ENCODE data around the gene SETD6.

GRCh38 chr16:58481226-58481869, 34.0 kb upstream of the SETD6 start:
- TF ChIP-seq, protein P1, sequence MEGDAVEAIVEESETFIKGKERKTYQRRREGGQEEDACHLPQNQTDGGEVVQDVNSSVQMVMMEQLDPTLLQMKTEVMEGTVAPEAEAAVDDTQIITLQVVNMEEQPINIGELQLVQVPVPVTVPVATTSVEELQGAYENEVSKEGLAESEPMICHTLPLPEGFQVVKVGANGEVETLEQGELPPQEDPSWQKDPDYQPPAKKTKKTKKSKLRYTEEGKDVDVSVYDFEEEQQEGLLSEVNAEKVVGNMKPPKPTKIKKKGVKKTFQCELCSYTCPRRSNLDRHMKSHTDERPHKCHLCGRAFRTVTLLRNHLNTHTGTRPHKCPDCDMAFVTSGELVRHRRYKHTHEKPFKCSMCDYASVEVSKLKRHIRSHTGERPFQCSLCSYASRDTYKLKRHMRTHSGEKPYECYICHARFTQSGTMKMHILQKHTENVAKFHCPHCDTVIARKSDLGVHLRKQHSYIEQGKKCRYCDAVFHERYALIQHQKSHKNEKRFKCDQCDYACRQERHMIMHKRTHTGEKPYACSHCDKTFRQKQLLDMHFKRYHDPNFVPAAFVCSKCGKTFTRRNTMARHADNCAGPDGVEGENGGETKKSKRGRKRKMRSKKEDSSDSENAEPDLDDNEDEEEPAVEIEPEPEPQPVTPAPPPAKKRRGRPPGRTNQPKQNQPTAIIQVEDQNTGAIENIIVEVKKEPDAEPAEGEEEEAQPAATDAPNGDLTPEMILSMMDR (IDR thresholded peaks at IDR 0.05): no peak
- TF ChIP-seq POLR2A (IDR thresholded peaks at IDR 0.05): no peak

Data from thyroid gland (tissue), 4 donors.